A549 (cell line): ENCODE results near the gene KIFC3. TPM values are rescaled to one million over a fixed set of nuclear protein-coding genes. Genes with fewer than 3 reads are reported as not detected.

ENCODE experiments used
- ATAC-seq, 2 experiments: fragments of 200-7000 bp in 1 of 2; fragments of >200 bp in 1 of 2; cut with Nextera tagmentation in 1 of 2; cut with Tn5 transposase in 1 of 2; 3 replicates each; pipeline versions ENCODE4 v1.8.0 to v1.9.1; 2018 to 2020; ENCODE audit warnings: mild to moderate bottlenecking in 1 of 2, moderate library complexity in 1 of 2
- CTCF ChIA-PET: fragments of 300-600 bp; sonication (Branson Sonifier 250); formaldehyde crosslinking; extraction: SDS; loops from one replicate; lab custom pipeline; 2021; ENCODE audit warnings: antibody characterized with exemption, inconsistent platforms; lab: Yijun Ruan, JAX
- POLR2A ChIA-PET: fragments of 350-600 bp; formaldehyde crosslinking; extraction: SDS; loops from one replicate; lab custom pipeline; 2021; ENCODE audit warnings: antibody characterized with exemption, inconsistent platforms; lab: Yijun Ruan, JAX
- DNase-seq, 2 experiments: peaks; one replicate each; pipeline versions ENCODE4 v3.0.0 to v3.0.0-alpha.2; 2011 to 2016; ENCODE audit warnings: low read depth in 1 of 2, low spot score in 1 of 2
- FAIRE-seq: peaks from 2 replicates; lab custom pipeline; 2011; peaks lifted over from hg19 to GRCh38; lab: Jason Lieb, UNC
- H3K27ac ChIP-seq, 2 experiments: fragments of >200 bp; sonication (Bioruptor Twin); formaldehyde crosslinking; 3 replicates each; pipeline ENCODE4 v1.5.1; 2016 to 2017
- H3K4me1 ChIP-seq: fragments of >200 bp; sonication (Bioruptor Twin); formaldehyde crosslinking; 3 replicates; pipeline ENCODE4 v1.6.1; 2016
- H3K4me2 ChIP-seq: fragments of >200 bp; sonication (Bioruptor Twin); formaldehyde crosslinking; 3 replicates; pipeline ENCODE4 v1.6.1; 2016
- H3K4me3 ChIP-seq: fragments of >200 bp; sonication (Bioruptor Twin); formaldehyde crosslinking; 3 replicates; pipeline ENCODE4 v1.5.1; 2016
- H3K9me3 ChIP-seq: fragments of >200 bp; sonication (Bioruptor Twin); formaldehyde crosslinking; 3 replicates; pipeline ENCODE4 v1.6.1; 2016
- BCL3 ChIP-seq: fragments of >200 bp; sonication (Bioruptor Twin); formaldehyde crosslinking; IDR thresholded peaks from 3 replicates; pipeline ENCODE4 v1.6.1; 2016
- BHLHE40 ChIP-seq: IDR thresholded peaks from 2 replicates; pipeline ENCODE4 v1.6.1; 2012; ENCODE audit warnings: low read depth, low read length, inconsistent platforms
- CBX2 ChIP-seq: fragments of 200-600 bp; sonication (generic); IDR thresholded peaks from 2 replicates; pipeline ENCODE4 v1.6.1; 2016; ENCODE audit warnings: low read depth, mild to moderate bottlenecking, borderline replicate concordance
- CEBPB ChIP-seq, 2 experiments: fragments of >200 bp in 1 of 2; sonication (Bioruptor Twin) in 1 of 2; formaldehyde crosslinking in 1 of 2; IDR thresholded peaks; 2 replicates each; pipeline ENCODE4 v1.6.1; 2012 to 2016
- CHD2 ChIP-seq: fragments of 150-350 bp; IDR thresholded peaks from 2 replicates; pipeline ENCODE4 v1.6.1; 2014; ENCODE audit warnings: low read length; ENCODE audit not compliant: partially characterized antibody
- CHD4 ChIP-seq: fragments of 200-600 bp; sonication (generic); IDR thresholded peaks from 2 replicates; pipeline ENCODE4 v1.6.1; 2016; ENCODE audit warnings: antibody characterized with exemption, mild to moderate bottlenecking, borderline replicate concordance
- EHF ChIP-seq: fragments of 250-450 bp; sonication (Bioruptor Pico); IDR thresholded peaks from 2 replicates; pipeline ENCODE4 v1.5.0; 2020; ENCODE audit warnings: mild to moderate bottlenecking
- EP300 ChIP-seq, 2 experiments: fragments of >200 bp; sonication (Bioruptor Twin); formaldehyde crosslinking; IDR thresholded peaks; 2 replicates in 1 of 2; 3 replicates in 1 of 2; pipeline ENCODE4 v1.6.1; 2016 to 2017
- FOXS1 ChIP-seq: fragments of 250-450 bp; sonication (Bioruptor Pico); IDR thresholded peaks from 2 replicates; pipeline ENCODE4 v1.5.0; 2020; ENCODE audit warnings: mild to moderate bottlenecking, moderate library complexity
- HES2 ChIP-seq: fragments of >200 bp; sonication (Bioruptor Twin); formaldehyde crosslinking; IDR thresholded peaks from 2 replicates; pipeline ENCODE4 v1.6.1; 2016
- HEYL ChIP-seq: fragments of 250-450 bp; sonication (Bioruptor Pico); IDR thresholded peaks from 2 replicates; pipeline ENCODE4 v1.8.0; 2021; ENCODE audit warnings: mild to moderate bottlenecking, moderate library complexity
- HOXB13 ChIP-seq: fragments of 250-450 bp; sonication (Bioruptor Pico); IDR thresholded peaks from 2 replicates; pipeline ENCODE4 v1.5.0; 2020; ENCODE audit warnings: low read depth, mild to moderate bottlenecking, moderate library complexity
- JUN ChIP-seq, 2 experiments: fragments of >200 bp; sonication (Bioruptor Twin); formaldehyde crosslinking; IDR thresholded peaks; 2 replicates in 1 of 2; 3 replicates in 1 of 2; pipeline ENCODE4 v1.6.1; 2016 to 2017
- JUNB ChIP-seq: fragments of >200 bp; sonication (Bioruptor Twin); formaldehyde crosslinking; IDR thresholded peaks from 2 replicates; pipeline ENCODE4 v1.6.1; 2016
- KDM5A ChIP-seq: fragments of 200-600 bp; sonication (generic); IDR thresholded peaks from 2 replicates; pipeline ENCODE4 v1.6.1; 2016; ENCODE audit warnings: antibody characterized with exemption, mild to moderate bottlenecking
- MAFK ChIP-seq: fragments of 450-650 bp; IDR thresholded peaks from 2 replicates; pipeline ENCODE4 v1.6.1; 2014; ENCODE audit not compliant: partially characterized antibody
- NFE2L2 ChIP-seq: fragments of 150-350 bp; conservative IDR thresholded peaks from 2 replicates; pipeline ENCODE4 v1.6.1; 2014; ENCODE audit warnings: low read length
- NR3C1 ChIP-seq: fragments of >200 bp; sonication (Bioruptor Twin); formaldehyde crosslinking; IDR thresholded peaks from 3 replicates; pipeline ENCODE4 v1.6.1; 2017
- PHF8 ChIP-seq: fragments of 200-600 bp; sonication (generic); IDR thresholded peaks from 2 replicates; pipeline ENCODE4 v1.6.1; 2016; ENCODE audit warnings: low read depth, mild to moderate bottlenecking, antibody characterized with exemption, moderate library complexity, borderline replicate concordance
- POLR2A ChIP-seq: IDR thresholded peaks from 2 replicates; pipeline ENCODE4 v1.6.1; 2012; ENCODE audit warnings: mild to moderate bottlenecking, low read length
- POLR2AphosphoS2 ChIP-seq: conservative IDR thresholded peaks from 2 replicates; pipeline ENCODE4 v1.6.1; 2012; ENCODE audit warnings: low read length, improper control_type of control experiment, inconsistent platforms
- RARB ChIP-seq: fragments of 250-450 bp; sonication (Bioruptor Pico); IDR thresholded peaks from 2 replicates; pipeline ENCODE4 v1.8.0; 2021; ENCODE audit warnings: mild to moderate bottlenecking, moderate library complexity
- RCOR1 ChIP-seq: fragments of 150-350 bp; IDR thresholded peaks from 2 replicates; pipeline ENCODE4 v1.6.1; 2014; ENCODE audit warnings: antibody characterized with exemption, low read length, low read depth
- SREBF2 ChIP-seq: fragments of 450-650 bp; IDR thresholded peaks from 2 replicates; pipeline ENCODE4 v1.6.1; 2014; ENCODE audit warnings: mild to moderate bottlenecking, moderate library complexity
- TFCP2L1 ChIP-seq: fragments of 250-450 bp; sonication (Bioruptor Pico); IDR thresholded peaks from 2 replicates; pipeline ENCODE4 v1.5.0; 2021; ENCODE audit warnings: mild to moderate bottlenecking
- ZFP36 ChIP-seq: fragments of 450-650 bp; IDR thresholded peaks from 2 replicates; pipeline ENCODE4 v1.6.1; 2014; ENCODE audit warnings: borderline replicate concordance; ENCODE audit not compliant: partially characterized antibody
- ZNF302 ChIP-seq: fragments of 250-450 bp; sonication (Bioruptor Pico); IDR thresholded peaks from 2 replicates; pipeline ENCODE4 v1.9.0; 2021; ENCODE audit warnings: inconsistent platforms, mild to moderate bottlenecking, moderate library complexity
- ZSCAN20 ChIP-seq: fragments of 250-450 bp; sonication (Bioruptor Pico); IDR thresholded peaks from 2 replicates; pipeline ENCODE4 v1.8.0; 2022; ENCODE audit warnings: mild to moderate bottlenecking, moderate library complexity
- WGBS: methylation state at CpG from one replicate; pipeline ENCODE4 v1.1.6; 2017; ENCODE audit errors: missing lambda C conversion rate; 5-methylcytosine and 5-hydroxymethylcytosine counted together
- polyA plus RNA-seq, 4 experiments: library from polyadenylated mRNA; depleted of rRNA in 3 of 4; stranded (reverse); fragments of >200 nt; fragmentation: RNase III in 1 of 4; extraction: RNeasy Plus Mini Kit Qiagen cat#74134 plus additional on column Dnase treatment in 1 of 4; gene quantifications; 2 replicates in 3 of 4; 3 replicates in 1 of 4; pipeline ENCODE4 v1.2.3, GENCODE V29; 2011 to 2017
- TF ChIP-seq, protein P1 (sequence below): IDR thresholded peaks from 2 replicates; pipeline ENCODE4 v1.6.1; 2012; ENCODE audit warnings: low read depth, borderline replicate concordance
- TF ChIP-seq, protein P2 (sequence below): fragments of 200-600 bp; sonication (generic); IDR thresholded peaks from 2 replicates; pipeline ENCODE4 v1.6.1; 2016; ENCODE audit warnings: antibody characterized with exemption, mild to moderate bottlenecking, moderate library complexity

The KIFC3 gene
- polyA plus RNA-seq, 2 of the 4 experiments (the other 2 are of a cell fraction) = 128 to 178 TPM

DNA sequence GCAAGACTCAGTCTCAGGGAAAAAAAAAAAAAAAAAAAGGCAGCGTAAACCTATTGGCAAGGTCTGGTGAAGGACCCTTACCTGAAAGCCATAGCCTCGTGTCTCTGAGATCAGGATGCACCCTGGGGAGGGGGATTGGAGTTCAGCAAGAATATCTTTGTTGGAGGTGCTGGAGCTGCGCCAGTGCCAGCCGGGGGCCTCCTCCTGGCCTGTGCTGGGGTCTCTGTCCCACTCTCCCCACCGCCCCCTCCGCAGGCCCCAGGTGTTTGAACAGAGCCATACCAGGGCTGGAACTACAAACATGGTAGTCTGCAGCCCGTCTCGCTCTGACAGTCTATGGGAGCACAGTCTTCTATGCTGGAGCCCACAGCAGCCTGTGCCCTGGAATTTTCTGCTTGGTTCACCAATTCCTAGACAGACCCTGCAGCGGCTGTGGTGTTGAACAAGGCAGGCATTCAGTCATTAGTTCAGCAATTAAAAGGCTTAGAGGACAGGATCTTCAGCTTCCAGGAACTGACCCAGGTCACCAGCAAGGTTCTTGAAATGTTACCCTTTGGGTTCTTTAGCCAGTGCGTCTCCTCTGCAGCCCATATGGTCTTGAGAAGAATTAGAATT is 42.2 kb upstream of the KIFC3 start:
- H3K4me1 ChIP-seq = peaks cover 22% of the 10 kb centered on the region; the same call in 2 of the 3 replicates
- ATAC-seq (no peak), FAIRE-seq (no peak), DNase-seq (no peak)
- POLR2A ChIA-PET = no interaction called here
- TF ChIP-seq RCOR1 = no peak
- TF ChIP-seq KDM5A = no peak
- no peak for TF ChIP-seq ZFP36
- no peak for TF ChIP-seq NFE2L2
- no peak for TF ChIP-seq JUNB
- no peak for TF ChIP-seq MAFK
- TF ChIP-seq HEYL = no peak
- TF ChIP-seq NR3C1 = no peak
- no peak for TF ChIP-seq CEBPB (IDR thresholded peaks at IDR 0.05)
- TF ChIP-seq ZSCAN20 = no peak
- TF ChIP-seq, protein P1, sequence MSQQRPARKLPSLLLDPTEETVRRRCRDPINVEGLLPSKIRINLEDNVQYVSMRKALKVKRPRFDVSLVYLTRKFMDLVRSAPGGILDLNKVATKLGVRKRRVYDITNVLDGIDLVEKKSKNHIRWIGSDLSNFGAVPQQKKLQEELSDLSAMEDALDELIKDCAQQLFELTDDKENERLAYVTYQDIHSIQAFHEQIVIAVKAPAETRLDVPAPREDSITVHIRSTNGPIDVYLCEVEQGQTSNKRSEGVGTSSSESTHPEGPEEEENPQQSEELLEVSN = no peak
- TF ChIP-seq, protein P2, sequence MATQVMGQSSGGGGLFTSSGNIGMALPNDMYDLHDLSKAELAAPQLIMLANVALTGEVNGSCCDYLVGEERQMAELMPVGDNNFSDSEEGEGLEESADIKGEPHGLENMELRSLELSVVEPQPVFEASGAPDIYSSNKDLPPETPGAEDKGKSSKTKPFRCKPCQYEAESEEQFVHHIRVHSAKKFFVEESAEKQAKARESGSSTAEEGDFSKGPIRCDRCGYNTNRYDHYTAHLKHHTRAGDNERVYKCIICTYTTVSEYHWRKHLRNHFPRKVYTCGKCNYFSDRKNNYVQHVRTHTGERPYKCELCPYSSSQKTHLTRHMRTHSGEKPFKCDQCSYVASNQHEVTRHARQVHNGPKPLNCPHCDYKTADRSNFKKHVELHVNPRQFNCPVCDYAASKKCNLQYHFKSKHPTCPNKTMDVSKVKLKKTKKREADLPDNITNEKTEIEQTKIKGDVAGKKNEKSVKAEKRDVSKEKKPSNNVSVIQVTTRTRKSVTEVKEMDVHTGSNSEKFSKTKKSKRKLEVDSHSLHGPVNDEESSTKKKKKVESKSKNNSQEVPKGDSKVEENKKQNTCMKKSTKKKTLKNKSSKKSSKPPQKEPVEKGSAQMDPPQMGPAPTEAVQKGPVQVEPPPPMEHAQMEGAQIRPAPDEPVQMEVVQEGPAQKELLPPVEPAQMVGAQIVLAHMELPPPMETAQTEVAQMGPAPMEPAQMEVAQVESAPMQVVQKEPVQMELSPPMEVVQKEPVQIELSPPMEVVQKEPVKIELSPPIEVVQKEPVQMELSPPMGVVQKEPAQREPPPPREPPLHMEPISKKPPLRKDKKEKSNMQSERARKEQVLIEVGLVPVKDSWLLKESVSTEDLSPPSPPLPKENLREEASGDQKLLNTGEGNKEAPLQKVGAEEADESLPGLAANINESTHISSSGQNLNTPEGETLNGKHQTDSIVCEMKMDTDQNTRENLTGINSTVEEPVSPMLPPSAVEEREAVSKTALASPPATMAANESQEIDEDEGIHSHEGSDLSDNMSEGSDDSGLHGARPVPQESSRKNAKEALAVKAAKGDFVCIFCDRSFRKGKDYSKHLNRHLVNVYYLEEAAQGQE = no peak
- no peak for TF ChIP-seq HES2
- no peak for TF ChIP-seq FOXS1
- TF ChIP-seq TFCP2L1 = no peak
- TF ChIP-seq CBX2 = no peak
- no peak for TF ChIP-seq POLR2AphosphoS2
- TF ChIP-seq ZNF302 (CRISPR knock-in tag) = no peak
- TF ChIP-seq EHF (CRISPR knock-in tag) = no peak
- H3K4me3 ChIP-seq = no peak overlapping the region
- no peak overlapping the region for H3K4me2 ChIP-seq
- no peak overlapping the region for H3K27ac ChIP-seq
- CTCF ChIA-PET = interaction anchor here (0.9 to 1.3 kb wide), 2 partner anchors 9 to 19 kb away, joined by 3 to 5 read pairs; no protein-coding TSS in a partner anchor
- H3K9me3 ChIP-seq = no peaks in the 10 kb centered on the region
- 91% methylated on average over 10 of the region's 10 CpGs for WGBS

DNA sequence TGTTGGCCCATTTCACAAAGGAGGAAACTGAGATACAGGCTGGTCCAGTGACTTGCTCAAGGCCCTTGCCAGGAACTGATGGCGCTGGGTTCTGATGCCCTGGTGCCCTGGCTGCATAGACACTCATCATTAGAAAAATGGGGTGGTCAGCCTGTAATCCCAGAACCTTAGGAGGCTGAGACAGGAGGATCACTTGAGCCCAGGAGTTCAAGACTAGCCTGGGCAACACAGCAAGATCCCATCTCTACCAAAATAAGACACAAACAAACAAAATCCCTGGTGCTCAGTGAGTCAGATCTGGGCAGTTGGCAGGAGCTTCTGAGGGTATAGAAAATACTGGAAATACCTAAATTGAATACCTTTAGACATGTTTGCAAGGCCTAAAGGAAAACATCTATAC is 41.1 kb upstream of the KIFC3 start:
- no peaks in the 10 kb centered on the region for H3K9me3 ChIP-seq
- no peak overlapping the region for H3K4me2 ChIP-seq
- peak overlapping the region in 1 of 2 experiments; percentile 33; a peak in 2 of 6 replicates for H3K27ac ChIP-seq
- ATAC-seq (no peak), DNase-seq (no peak), FAIRE-seq (no peak)
- no peak overlapping the region for H3K4me3 ChIP-seq
- WGBS = 86% methylated on average over 1 of the region's 1 CpG
- POLR2A ChIA-PET = no interaction called here
- peaks cover 22% of the 10 kb centered on the region; the same call in 2 of the 3 replicates for H3K4me1 ChIP-seq
- CTCF ChIA-PET = interaction anchor here (1.1 kb wide), 2 partner anchors 15 to 41 kb away, joined by 4 read pairs; partner anchors contain the start of gene KIFC3
- TF ChIP-seq BHLHE40 (no peak), RARB (CRISPR knock-in tag) (no peak), EHF (CRISPR knock-in tag) (no peak), CHD4 (no peak), EP300 (IDR thresholded peaks at IDR 0.05) (no peak), TFCP2L1 (no peak), HOXB13 (CRISPR knock-in tag) (no peak), SREBF2 (no peak), POLR2A (no peak), JUNB (no peak), BCL3 (no peak), POLR2AphosphoS2 (no peak), PHF8 (no peak), JUN (IDR thresholded peaks at IDR 0.05) (no peak), CHD2 (no peak), CEBPB (IDR thresholded peaks at IDR 0.05) (no peak)
- TF ChIP-seq, protein P2 = no peak
